Esophagus mucosa (tissue), 1 donor: ENCODE results near the gene CSNK1A1. TPM values are rescaled to one million over a fixed set of nuclear protein-coding genes. Genes with fewer than 3 reads are reported as not detected.
"Not testable (repeated sequence)": the region's sequence is repeated elsewhere in the genome, so short reads cannot be mapped to it uniquely, and the experiment has no call there.

Experiments
- ATAC-seq: fragments of 200-7000 bp; cut with Tn5 transposase; one replicate; pipeline ENCODE4 v1.9.1; 2020
- total RNA-seq: library from RNA; stranded (reverse); gene quantifications from one replicate; pipeline ENCODE4 v1.2.4, GENCODE V29; 2023
- donor health status: DM: yes; HTN: yes; CAD: no.

Gene CSNK1A1
- 404 TPM for total RNA-seq

DNA sequence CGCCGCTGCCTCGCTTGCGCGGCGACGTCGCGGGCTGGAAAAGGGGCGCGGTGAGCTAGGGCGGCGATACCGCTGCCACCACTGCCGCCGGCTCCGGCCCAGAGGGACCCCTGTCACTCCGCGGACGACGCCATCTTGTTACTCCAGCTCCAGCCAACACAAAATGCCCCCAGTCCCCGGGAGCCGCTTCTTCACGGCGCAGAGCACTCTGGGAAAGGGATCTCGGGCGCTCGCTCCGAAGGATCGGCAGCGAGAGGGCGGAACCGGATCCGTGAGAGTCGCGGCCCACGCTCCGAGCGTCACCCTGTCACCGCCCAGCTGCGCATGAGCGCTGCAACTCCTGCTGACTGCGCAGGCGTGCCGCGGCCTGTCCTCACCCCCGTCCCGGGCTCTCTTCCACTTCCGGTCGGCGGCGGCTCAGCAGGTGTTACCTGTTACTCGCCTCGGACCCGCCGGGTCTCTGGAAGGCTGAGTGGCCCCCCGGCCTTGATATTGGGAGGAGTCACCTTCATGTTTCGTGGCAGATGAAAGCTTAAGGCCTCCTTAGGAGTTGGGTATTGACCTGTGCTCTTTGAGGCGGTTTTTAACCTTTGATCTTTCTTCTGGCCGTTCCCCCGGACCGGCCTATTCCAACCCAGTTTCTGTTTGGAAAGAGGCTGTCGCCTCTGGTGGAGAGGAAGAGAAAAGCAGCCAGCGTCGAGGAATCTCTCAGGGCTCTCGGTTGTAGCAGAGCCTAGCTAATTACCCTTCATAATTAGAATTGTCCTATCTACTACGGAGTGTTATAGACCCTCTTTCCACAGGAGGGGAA lies at the start of gene CSNK1A1:
Gene CSNK1A1 (minus strand): TSS at position 213 of the 811 bp plus-strand sequence. CDS start 475 bp downstream, outside the sequence.
- peak; percentile 94 for ATAC-seq

DNA sequence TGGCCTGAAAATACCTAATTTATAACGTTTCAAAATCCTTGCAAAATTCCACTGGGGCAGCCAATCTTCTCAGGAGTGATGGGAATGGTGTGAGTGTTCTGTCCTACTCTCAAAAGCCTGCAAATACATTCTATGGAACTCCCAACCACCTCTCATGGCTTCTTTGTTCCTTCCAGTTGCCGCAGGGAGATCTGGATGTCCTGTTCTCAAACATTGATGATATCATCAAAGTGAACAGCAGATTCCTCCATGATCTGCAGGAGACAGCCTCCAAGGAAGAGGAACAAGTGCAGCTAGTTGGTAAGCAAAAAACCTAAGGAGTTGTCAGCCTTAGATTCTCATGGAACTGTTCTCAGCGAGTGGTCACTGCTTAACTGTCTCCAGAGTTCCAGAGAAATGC lies 49.7 kb upstream of the CSNK1A1 start:
- ATAC-seq, result no peak

DNA sequence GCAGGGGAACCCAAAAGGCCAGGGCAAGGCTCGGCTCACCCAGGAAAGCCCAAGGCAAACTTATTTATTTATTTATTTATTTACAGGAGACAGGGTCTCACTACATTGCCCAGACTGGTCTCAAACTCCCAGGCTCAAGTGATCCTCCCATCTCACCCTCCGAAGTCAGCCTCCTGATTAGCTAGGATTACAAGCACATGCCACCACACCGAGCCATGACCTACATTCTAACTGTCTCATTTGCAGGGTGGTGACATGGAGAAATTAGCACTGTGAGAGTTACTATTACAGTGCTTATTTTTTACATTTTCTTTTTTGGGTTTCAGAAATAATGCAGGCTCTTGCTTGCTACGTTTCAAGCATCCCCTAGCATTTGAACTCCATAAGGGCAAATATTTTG lies 48.1 kb upstream of the CSNK1A1 start:
- ATAC-seq, result no peak

DNA sequence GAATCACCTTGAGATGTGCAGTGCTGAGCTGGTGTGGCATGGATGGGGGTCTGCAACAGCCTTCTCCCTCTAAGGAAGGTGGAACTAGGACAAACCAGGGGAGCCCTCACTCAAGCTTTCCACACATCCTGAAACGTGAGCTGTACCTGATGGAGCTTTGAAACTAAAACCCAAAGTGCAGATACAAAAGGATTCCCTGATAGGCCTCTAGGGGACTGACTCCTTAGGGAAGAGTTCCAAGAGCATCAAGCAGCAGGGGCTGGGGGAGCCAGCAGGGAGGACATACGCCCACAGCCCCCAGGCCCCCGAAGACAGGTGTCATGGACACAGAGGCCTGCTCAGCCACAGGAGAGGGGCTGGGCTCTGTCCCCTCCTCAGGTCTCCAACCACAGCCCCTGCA lies 47.7 kb upstream of the CSNK1A1 start:
- no peak for ATAC-seq

DNA sequence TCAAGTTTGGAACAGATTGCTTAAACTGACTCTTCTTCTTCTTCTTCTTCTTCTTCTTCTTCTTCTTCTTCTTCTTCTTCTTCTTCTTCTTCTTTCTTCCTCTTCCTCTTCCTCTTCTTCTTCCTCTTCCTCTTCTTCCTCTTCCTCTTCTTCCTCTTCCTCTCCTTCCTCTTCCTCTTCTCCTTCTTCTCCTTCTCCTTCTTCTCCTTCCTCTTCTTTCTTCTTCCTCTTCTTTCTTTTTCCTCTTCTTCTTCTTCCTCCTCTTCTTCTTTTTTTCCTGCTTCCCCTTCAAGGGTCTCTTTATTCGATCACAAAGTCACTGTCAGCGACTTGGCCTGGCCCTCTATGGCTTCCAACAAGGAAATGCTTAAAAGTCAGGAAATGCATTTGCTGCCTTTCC lies 47.0 kb upstream of the CSNK1A1 start:
- ATAC-seq, result not testable (repeated sequence)

DNA sequence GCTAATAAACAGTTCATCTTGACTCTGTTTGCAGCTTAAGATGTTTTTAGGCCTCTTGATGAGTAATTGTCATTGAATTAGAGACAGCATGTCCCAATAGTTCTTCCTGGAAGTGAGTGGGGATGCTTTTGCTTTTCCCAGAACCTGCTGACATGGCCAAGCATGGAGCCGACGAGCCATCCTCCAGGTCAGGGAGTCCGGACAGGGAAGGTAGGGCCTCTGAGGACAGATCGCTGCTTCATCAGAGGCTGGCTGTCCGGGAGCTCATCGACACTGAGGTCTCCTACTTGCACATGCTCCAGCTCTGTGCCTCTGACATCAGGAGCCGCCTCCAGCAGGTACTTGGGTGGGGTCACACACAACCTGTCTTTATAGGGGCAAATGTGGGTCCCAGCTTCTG lies 46.4 kb upstream of the CSNK1A1 start:
- ATAC-seq, result peak; percentile 23

DNA sequence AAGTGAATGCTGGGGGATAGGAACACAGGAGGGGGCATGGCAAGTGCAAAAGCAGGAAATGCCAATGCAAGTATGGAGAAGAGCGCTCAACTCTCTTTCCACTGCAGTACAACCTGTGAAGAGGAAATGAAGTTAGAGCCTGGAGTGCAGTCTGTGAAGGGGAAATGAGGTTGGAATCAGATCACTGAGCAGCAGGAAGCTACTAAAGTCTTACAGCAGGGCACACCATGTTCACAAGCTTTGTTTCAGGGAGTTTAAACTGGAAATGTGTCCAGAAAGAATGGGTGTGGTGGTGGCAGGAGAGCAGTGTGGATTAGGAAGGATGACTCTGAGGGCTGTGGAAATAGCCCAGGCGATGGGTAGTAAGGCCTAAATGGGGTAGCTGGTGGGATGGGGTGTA lies 45.5 kb upstream of the CSNK1A1 start:
- ATAC-seq, result peak; percentile 87

DNA sequence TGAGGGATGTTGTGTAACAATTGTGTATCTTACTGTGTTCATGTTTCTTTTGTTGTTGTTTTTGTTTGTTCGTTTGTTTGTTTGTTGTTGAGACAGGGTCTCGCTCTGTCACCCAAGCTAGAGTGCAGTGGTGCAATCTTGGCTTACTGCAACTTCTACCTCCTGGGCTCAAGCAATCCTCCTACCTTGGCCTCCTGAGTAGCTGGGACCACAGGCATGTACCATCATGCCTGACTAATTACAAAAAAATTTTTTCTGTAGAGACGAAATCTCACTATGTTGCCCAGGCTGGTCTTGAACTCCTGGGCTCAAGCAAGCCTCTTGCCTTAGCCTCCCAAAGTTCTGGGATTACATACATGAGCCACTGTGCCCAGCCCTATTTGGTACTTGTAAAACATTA lies 43.9 kb upstream of the CSNK1A1 start:
- not testable (repeated sequence) for ATAC-seq

DNA sequence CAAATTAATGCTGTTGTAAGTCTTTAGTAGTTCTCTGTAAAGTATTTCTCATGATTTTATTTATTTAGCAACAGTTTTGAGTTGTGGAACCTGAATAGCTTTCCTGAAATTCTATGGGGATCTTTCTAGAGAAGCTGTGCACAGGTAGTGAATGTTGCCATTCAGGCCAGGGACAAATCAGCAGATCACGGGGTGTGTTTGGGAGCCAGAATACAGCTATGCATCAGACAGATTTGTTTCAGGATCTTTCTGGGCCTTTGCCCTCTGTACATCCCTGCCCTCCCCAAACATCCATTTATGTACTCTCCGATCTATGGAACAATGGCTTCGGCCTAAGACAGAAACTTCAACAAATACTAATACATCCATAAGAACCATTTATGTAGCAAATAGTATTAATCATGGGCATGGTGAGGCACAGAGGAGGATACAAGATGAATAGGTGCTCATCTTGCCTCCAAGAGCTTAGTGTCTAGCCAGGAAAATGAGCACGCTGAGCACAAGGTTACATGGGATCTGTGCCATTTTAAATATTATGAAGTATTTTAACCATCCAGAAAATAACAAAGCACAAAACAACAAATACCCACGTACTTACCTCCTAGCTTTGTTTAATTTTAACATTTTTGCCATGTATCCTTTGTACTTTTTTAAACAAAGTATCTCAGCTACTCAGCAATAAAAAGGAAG lies 43.1 kb upstream of the CSNK1A1 start:
- ATAC-seq, result no peak

DNA sequence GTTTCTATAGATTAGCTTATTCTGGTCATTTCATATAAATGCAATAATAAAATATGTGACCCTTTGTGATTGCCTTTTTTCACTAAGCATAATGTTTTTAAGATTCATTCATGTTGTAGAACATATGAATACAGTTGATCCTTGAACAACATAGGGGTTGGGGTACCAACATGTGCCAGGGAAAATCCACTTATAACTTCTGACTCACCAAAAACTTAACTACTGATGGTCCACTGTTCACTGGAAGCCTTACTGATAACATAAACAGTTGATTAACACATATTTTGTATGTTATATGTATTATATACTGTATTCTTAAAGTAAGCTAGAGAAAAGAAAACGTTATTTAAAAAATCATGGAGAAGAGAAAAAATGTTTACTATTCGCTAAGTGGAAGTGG lies 42.1 kb upstream of the CSNK1A1 start:
- no peak for ATAC-seq

DNA sequence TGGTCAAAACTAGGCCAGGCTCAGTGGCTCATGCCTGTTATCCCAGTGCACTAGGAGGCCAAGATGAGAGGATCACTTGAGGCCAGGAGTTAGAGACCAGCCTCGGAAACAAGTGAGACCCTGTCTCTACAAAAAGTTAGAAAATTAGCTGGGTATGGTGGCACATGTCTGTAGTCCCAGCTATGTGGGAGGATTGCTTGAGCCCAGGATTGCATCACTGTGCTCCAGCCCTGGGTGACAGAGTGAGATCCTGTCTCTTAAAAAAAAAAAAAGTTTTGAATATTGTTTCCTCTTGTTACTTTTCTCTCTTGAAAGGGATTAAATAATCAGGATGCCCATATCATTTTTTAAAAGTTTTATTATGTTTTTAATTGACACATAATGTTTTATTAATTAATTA lies 37.7 kb upstream of the CSNK1A1 start:
- no peak for ATAC-seq

DNA sequence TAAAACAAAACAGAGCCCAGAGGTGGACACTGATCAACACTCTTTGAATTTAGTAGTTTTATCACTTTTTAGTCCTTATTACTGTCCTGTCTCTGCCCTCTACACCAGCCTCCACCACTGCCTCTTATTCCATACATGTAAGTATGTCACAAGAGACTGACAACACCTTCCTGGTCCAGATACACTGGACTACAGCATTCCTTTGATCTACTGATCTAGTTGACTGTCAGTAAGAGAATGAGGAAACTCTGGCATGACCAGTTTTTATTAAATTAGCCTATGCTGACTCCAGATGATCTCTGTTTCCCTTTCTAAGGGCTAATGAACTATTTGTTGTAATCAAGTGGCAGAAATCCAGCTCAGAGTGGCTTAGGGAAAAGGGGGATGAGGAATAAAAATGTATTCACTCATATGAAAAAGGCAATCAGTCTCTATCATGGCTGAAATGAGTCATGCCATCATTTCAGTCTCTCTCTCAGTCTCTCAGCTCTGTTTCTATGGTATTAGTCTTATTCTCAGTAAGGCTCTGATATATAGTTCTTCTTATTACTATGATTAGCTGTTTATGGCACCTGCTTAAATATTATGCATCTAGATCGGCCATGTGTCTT lies 35.6 kb upstream of the CSNK1A1 start:
- ATAC-seq, result peak; percentile 88

DNA sequence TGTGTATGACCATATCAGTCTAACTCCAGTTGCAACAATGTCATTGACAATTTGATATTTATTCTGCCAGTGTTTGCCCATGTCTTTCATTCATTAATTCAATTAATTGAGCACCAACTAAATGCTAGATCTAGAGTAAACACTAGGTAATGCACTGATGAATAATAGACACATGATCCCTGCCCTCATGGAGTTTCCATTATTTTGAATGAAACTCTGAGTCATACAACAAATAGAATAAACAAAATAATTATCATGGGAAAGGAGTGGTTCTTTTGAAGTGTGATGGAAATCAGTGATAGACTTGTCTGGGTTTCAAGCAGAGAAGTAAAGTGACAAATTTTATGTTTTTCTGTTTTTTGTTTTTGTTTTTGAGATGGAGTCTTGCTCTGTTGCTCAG lies 34.7 kb upstream of the CSNK1A1 start:
- ATAC-seq, result no peak

DNA sequence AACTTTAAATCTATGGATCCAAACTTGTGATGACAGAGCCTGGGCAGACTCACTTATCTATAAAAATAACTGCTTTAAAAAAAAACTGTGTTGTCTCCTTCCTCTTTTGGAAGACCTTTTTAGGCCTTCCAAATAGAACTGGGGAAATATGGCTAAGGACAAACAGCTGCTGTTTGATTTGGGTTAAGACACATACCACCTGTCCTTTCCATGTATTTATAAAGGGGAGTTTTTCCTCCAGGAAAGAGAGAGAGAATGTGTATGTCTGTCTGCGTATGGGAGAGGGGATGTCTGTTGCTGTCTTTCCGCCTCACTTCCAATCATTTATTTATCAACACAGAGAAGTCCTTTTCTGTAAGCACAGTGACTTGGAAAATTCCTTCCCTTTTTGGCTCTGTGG lies 32.9 kb upstream of the CSNK1A1 start:
- no peak for ATAC-seq

DNA sequence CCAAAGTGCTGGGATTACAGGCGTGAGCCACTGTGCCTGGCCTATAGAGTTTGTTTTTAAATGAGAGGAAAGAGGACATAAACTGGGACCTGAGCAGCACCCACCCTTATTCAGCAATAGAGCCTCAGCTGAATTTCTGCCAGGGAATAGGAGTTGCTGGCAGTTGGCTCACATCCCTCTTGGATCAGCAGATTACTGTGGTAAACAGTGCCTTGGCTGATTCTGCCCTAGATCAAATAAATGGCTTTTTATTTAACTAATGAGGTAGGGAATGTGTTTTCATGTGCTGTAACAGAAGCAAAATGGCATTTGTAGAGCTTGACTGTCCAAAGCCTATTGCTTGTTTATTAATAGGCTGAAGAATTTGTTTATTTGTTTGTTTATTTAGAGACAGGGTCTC lies 32.2 kb upstream of the CSNK1A1 start:
- peak; percentile 16 for ATAC-seq

DNA sequence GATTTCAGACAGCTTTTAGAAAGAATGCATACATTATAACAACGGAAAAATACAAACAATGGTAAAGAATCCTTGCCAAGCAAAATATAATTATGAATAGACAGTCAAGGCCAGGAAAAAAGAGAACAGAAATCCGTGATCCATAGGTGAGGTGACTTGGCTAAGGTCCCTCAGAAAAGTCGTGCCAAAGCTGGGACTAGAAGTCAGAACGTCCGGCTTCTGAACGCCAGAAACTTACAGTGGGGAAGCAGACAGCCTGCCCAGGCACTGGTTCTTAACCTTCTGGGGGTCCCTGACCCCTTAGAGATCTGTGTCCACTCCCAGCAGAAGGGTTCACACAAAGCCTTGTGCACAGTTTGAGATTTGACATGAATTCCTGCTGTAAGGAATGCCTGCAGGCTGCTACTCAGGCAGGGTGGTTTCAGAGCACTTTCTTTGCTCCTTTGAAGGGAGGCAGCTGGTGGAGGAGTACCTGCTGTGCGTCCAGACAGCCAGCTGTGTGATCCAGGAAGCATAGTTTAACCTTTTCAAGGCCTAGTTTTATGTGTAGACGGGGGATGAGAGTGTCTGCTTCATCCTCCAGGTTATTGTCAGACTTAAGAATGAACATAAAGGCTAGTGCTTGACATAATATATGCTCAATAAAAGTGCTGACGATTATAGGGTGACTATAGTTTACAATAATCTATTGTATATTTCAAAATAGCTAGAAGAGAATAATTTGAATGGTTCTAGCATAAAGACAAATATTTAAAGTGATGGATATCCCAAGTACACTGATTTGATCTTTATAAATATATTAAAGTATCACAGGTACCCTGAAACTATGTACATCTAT lies 30.9 kb upstream of the CSNK1A1 start:
- ATAC-seq, result peak; percentile 43

DNA sequence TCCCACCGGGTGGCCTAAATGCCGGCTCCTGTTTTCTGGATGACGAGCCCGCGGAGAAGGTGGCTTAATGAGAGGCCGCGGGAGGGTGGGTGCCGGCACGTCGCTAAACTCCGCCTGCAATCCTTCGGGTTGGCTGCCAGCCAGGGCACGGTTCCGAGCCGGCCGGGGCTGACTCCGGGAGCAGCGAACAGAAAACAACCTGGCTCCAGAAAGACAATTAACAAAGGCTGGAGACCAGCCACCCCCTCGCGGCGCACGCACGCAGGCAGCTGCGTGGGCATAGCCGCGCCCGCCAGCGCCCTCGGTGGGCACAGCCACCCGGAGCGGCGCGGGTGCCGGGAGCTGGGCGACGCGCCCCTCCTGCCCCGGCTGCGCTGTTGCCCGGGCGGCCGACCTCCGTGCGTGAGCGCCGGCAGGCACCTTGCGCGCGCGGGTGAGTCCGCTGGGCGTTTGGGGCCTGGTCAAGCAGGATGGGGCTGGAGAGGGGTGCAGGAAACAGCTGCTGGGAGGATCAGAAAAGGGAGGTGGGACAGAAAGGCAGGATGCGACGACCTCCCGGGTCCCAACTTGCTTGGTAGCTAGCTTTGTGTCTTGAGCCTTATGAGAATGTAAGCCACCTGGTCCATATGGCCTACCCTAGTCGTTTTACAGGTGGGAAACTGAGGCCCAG lies 30.1 kb upstream of the CSNK1A1 start, which contains the start of gene ARHGEF37:
Gene ARHGEF37 (plus strand): TSS at position 307 of the 670 bp plus-strand sequence. CDS start 16,272 bp downstream, outside the sequence.
- peak; percentile 74 for ATAC-seq

DNA sequence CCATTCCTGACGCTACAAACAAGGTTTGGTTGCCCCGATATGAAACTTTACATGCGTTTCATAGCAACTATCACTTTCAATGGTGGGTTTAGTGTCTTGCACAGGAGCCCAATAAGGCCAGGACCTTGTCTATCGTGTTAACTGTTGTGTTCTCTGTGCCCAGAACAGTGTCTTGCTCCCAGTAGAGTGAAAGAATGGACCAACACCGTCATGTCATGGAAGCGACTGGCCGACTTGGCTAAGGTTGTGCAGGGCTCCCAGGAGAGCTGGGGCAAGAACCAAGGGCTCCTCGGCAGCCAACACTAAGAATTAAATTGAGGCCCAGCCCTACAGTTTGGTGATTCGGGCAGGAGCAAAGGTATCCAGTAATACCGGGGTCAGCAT lies 29.6 kb upstream of the CSNK1A1 start:
- no peak for ATAC-seq

DNA sequence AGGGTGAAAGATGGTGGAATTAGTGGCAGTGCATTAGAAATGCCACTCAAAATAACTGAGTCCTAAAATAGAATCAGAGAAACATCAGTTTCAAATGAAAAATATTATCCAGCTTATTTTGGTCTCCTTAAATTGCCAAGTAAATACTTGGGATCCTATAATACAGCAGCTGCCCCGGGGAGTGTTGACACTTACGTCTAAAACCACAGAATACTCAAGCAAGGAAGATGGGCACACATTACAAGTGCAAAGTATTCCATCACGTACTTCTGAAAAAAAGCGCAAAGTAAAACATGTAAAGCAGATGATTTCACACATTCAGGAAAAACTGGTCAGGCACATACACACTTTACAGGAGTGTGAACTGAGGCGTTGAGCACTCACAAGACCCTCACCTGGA lies 27.7 kb upstream of the CSNK1A1 start:
- ATAC-seq, result no peak

DNA sequence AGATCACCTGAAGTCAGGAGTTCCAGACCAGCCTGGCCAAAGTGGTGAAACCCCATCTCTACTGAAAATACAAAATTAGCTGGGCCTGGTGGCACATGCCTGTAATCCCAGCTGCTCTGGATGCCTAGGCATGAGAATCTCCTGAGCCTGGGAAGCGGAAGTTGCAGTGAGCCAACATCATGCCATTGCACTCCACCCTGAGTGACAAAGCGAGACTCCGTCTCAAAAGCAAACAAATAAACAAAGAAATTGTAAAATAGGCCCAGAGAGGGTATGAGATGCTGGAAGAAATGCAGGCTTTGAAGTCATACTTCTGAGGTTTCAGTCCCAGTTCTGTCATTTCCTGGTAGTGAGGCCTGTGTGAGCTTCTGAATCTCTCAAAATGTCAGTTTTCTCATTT lies 24.8 kb upstream of the CSNK1A1 start:
- no peak for ATAC-seq

DNA sequence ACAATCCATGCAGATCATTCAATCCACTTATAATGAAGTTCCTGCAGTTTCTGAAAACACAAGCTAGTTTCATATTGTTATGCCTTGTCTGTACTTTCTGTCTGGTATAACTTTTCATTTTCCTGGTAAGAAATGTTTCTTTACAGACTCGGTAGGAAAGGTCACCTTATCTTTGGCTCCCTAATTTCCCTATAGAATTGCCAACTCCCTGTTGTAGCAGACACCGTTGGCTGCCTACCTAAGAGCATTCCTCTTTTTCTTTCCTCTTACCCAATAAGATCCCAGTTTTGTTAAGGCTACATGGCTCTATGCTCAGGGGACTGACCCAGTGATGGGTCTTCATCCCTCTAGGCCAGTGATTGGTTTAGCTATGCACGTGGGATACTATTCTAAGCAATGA lies 23.9 kb upstream of the CSNK1A1 start:
- ATAC-seq, result no peak

DNA sequence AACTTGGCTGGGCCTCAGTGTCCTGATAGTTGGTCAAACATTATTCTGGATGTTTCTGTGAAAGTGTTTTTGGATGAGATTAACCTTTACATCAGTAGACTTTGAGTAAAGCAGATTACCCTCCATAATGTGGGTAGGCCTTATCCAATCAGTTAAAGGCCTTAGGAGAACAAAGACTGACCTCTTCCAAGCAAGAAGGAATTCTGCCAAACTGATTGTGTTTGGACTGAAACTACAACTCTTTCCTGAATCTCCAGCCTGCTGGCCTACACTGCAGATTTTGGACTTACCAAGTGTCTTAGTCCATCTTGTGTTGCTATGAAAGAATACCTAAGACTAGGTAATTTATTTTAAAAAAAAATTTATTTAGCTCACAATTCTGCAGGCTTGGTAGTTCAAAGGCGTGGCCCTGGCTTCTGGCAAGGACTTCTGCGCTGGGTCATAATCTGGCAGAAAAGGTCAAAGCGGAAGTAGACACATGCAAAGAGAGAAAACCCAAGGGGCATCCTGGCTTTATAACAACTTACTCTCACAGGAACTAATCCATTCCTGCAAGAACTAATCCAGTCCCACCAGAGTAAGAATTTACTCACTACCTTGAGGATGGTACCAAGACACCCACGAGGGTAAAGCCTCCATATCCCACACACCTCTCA lies 21.5 kb upstream of the CSNK1A1 start:
- no peak for ATAC-seq
